Right cardiac atrium (tissue), 5 donors: Measurements from ENCODE around the gene CNOT9. TPM values are rescaled to one million over a fixed set of nuclear protein-coding genes. Genes with fewer than 3 reads are reported as not detected.
"Not testable (repeated sequence)": the region's sequence is repeated elsewhere in the genome, so short reads cannot be mapped to it uniquely, and the experiment has no call there.

Experiments used
- ATAC-seq, 2 donors: fragments of 200-7000 bp; cut with Tn5 transposase; one replicate each; pipeline versions ENCODE4 v1.8.0 to v1.9.1; 2020; ENCODE audit warnings: moderate library complexity in 2 of 2, mild to moderate bottlenecking in 1 of 2
- DNase-seq, 3 donors: peaks; one replicate each; pipeline ENCODE4 v3.0.0-alpha.2; 2020
- H3K27ac ChIP-seq: one replicate; pipeline ENCODE4 v1.5.1; 2013; ENCODE audit warnings: mild to moderate bottlenecking, low read length, control low read depth, moderate library complexity
- H3K27me3 ChIP-seq: one replicate; pipeline ENCODE4 v1.6.1; 2013; ENCODE audit not compliant: control insufficient read depth, insufficient read depth
- H3K4me1 ChIP-seq: one replicate; pipeline ENCODE4 v1.6.1; 2013; ENCODE audit warnings: low read length; ENCODE audit not compliant: control insufficient read depth, insufficient read depth
- H3K4me3 ChIP-seq: one replicate; pipeline ENCODE4 v1.5.1; 2013; ENCODE audit warnings: low read length, control low read depth
- H3K9me3 ChIP-seq: one replicate; pipeline ENCODE4 v1.6.1; 2013; ENCODE audit warnings: low read length; ENCODE audit not compliant: control insufficient read depth
- WGBS: extraction: QIAGEN DNeasy Blood & Tissue Kit; methylation state at CpG from one replicate; pipeline ENCODE4 v1.1.7; 2013; 5-methylcytosine and 5-hydroxymethylcytosine counted together
- intact Hi-C, 4 donors: fragments of 100-400 bp; cut with DNase I; formaldehyde crosslinking; loops; one replicate each; pipeline versions ENCODE4 v1.11.0 to v1.14.0; 2022 to 2023
- polyA plus RNA-seq: library from polyadenylated mRNA; stranded (reverse); fragments of 200-250 nt; gene quantifications from one replicate; pipeline ENCODE4 v1.2.3, GENCODE V29; 2013
- total RNA-seq, 4 donors: library from RNA; stranded (reverse); fragmentation: NEBNext Ultra II Directional; extraction: Animal tissue kit (Norgen Biotek cat#: 25700); gene quantifications; one replicate each; pipeline ENCODE4 v1.2.1, GENCODE V29; 2021
- donor health status: healthy with polysubstance abuse.
- donor health status: DM: no; HTN: yes; CAD: no.
- donor health status: DM: no; HTN: no; CAD: no.
- donor health status: DM: no; HTN: yes; CAD: no; lungs with severe emphysema.
- donor health status: DM: yes; HTN: yes; CAD: no.

The CNOT9 gene
- total and polyA plus RNA-seq, 5 donors: 14.5 to 24.7 (median 18.7) TPM

GRCh38 chr2:218554225-218554624, 14.4 kb upstream of the CNOT9 start:
- intact Hi-C loops, H3K27ac ChIP-seq, H3K4me3 ChIP-seq, DNase-seq, H3K27me3 ChIP-seq, ATAC-seq, H3K9me3 ChIP-seq, H3K4me1 ChIP-seq: not testable (repeated sequence)
- 94% methylated on average over 3 of the region's 3 CpGs for whole genome bisulfite sequencing

- no peak for ATAC-seq
- no peaks in the 10 kb centered on the region for H3K27me3 ChIP-seq
- H3K9me3 ChIP-seq: no peaks in the 10 kb centered on the region
- WGBS: 82% methylated on average over 4 of the region's 4 CpGs
- DNase-seq: no peak
- H3K27ac ChIP-seq: no peak overlapping the region
- no peaks in the 10 kb centered on the region for H3K4me1 ChIP-seq
- intact Hi-C loops: no loop called here
- H3K4me3 ChIP-seq: no peak overlapping the region
These were observed 13.1 kb upstream of the CNOT9 start for GRCh38 chr2:218555527-218555926.

- intact Hi-C loops: no loop called here
- 26% methylated on average over 2 of the region's 2 CpGs for WGBS
- Histone ChIP-seq H3K4me3 (no peak overlapping the region), H3K27ac (no peak overlapping the region), H3K27me3 (no peaks in the 10 kb centered on the region), H3K9me3 (no peaks in the 10 kb centered on the region), H3K4me1 (no peaks in the 10 kb centered on the region)
- no peak for DNase-seq
- ATAC-seq: no peak
These were observed 10.7 kb upstream of the CNOT9 start for GRCh38 chr2:218557941-218558340.

GRCh38 chr2:218558986-218559385, 9.7 kb upstream of the CNOT9 start:
- intact Hi-C loops: no loop called here
- H3K4me3 ChIP-seq: no peak overlapping the region

GRCh38 chr2:218564056-218564455, 4.6 kb upstream of the CNOT9 start:
- ATAC-seq (no peak), DNase-seq (no peak)
- H3K4me1 ChIP-seq: no peaks in the 10 kb centered on the region
- no peak overlapping the region for H3K4me3 ChIP-seq
- 89% methylated on average over 1 of the region's 1 CpG for WGBS
- H3K27me3 ChIP-seq: no peaks in the 10 kb centered on the region
- no peak overlapping the region for H3K27ac ChIP-seq
- H3K9me3 ChIP-seq: no peaks in the 10 kb centered on the region
- intact Hi-C loops: no loop called here

More at GRCh38 chr2:218558986-218559385, 9.7 kb upstream of the CNOT9 start:
- no peaks in the 10 kb centered on the region for H3K9me3 ChIP-seq
- H3K27me3 ChIP-seq: no peaks in the 10 kb centered on the region
- ATAC-seq: no peak
- DNase-seq: no peak
- 89% methylated on average over 3 of the region's 3 CpGs for WGBS
- no peaks in the 10 kb centered on the region for H3K4me1 ChIP-seq
- H3K27ac ChIP-seq: no peak overlapping the region

- intact Hi-C loops: no loop called here
These were observed 2.3 kb upstream of the CNOT9 start for GRCh38 chr2:218566296-218566695.

GRCh38 chr2:218567797-218568189, 846 bp upstream of the CNOT9 start:
- WGBS: under 1% methylated on average over 19 of the region's 19 CpGs

More at GRCh38 chr2:218566296-218566695, 2.3 kb upstream of the CNOT9 start:
- no peaks in the 10 kb centered on the region for H3K27me3 ChIP-seq
- H3K4me3 ChIP-seq: no peak overlapping the region
- H3K27ac ChIP-seq: no peak overlapping the region
- H3K9me3 ChIP-seq: no peaks in the 10 kb centered on the region
- peaks cover 4% of the 10 kb centered on the region for H3K4me1 ChIP-seq
- 85% methylated on average over 1 of the region's 1 CpG for WGBS
- DNase-seq (no peak), ATAC-seq (no peak)

GRCh38 chr2:218569038-218569431, 396 bp downstream of the CNOT9 start:
- ATAC-seq (peak; percentile 7 to 26), DNase-seq (peak in 1 of 3 donors; percentile 74)
- H3K9me3 ChIP-seq: no peaks in the 10 kb centered on the region
- WGBS: under 1% methylated on average over 31 of the region's 31 CpGs
- intact Hi-C loops: no loop called here
- peak overlapping the region; percentile 90 for H3K4me3 ChIP-seq
- H3K27ac ChIP-seq: peak overlapping the region; percentile 93
- peaks cover 4% of the 10 kb centered on the region for H3K4me1 ChIP-seq
- no peaks in the 10 kb centered on the region for H3K27me3 ChIP-seq

More at GRCh38 chr2:218567797-218568189, 846 bp upstream of the CNOT9 start:
- Histone ChIP-seq H3K9me3 (no peaks in the 10 kb centered on the region), H3K4me1 (peaks cover 4% of the 10 kb centered on the region), H3K4me3 (peak overlapping the region; percentile 75), H3K27me3 (no peaks in the 10 kb centered on the region), H3K27ac (peak overlapping the region; percentile 94)
- intact Hi-C loops: no loop called here
- no peak for DNase-seq
- peak; percentile 45 to 62 for ATAC-seq

- Histone ChIP-seq H3K4me1 (peaks cover 4% of the 10 kb centered on the region), H3K27ac (peak overlapping the region; percentile 76), H3K4me3 (peak overlapping the region; percentile 90), H3K9me3 (no peaks in the 10 kb centered on the region), H3K27me3 (no peaks in the 10 kb centered on the region)
- DNase-seq (no peak), ATAC-seq (no peak)
- WGBS: 4% methylated on average over 10 of the region's 10 CpGs
- intact Hi-C loops: no loop called here
These were observed 1.2 kb downstream of the CNOT9 start for GRCh38 chr2:218569661-218570500.

- intact Hi-C loops: no loop called here
- H3K27ac ChIP-seq: peak overlapping the region; percentile 71
- no peak for DNase-seq
- H3K4me1 ChIP-seq: peaks cover 4% of the 10 kb centered on the region
- 15% methylated on average over 6 of the region's 6 CpGs for WGBS
- H3K27me3 ChIP-seq: no peaks in the 10 kb centered on the region
- H3K9me3 ChIP-seq: no peaks in the 10 kb centered on the region
- ATAC-seq: no peak
- H3K4me3 ChIP-seq: peak overlapping the region; percentile 90
These were observed 2.2 kb downstream of the CNOT9 start for GRCh38 chr2:218570850-218571249.

GRCh38 chr2:218576854-218577253, 8.2 kb downstream of the CNOT9 start:
- DNase-seq (no peak), ATAC-seq (no peak)
- Histone ChIP-seq H3K4me1 (peaks cover 3% of the 10 kb centered on the region), H3K27ac (no peak overlapping the region), H3K9me3 (no peaks in the 10 kb centered on the region), H3K4me3 (no peak overlapping the region), H3K27me3 (no peaks in the 10 kb centered on the region)
- intact Hi-C loops: no loop called here
- 95% methylated on average over 4 of the region's 4 CpGs for WGBS
